Stimulated activated CD4-positive, alpha-beta T cell treated with anti-CD3 and anti-CD28 coated beads, Interleukin-15, amount 100 ng/mL, for 24 hours (primary cell): ENCODE measurements around the gene PSPH.
A peak's percentile ranks its signal among the peaks of the same experiment; 100 is the strongest.

Source experiments
- DNase-seq: peaks from one replicate; pipeline ENCODE4 v3.0.0-alpha.2; 2020

Gene PSPH

GRCh38 chr7:55996856-55997500 is 54.3 kb downstream of the PSPH start:
- no peak for DNase-seq

- DNase-seq = no peak
Observed at GRCh38 chr7:55992346-55992745, 58.9 kb downstream of the PSPH start.

- no peak for DNase-seq
Observed at GRCh38 chr7:55983537-55983936, 67.7 kb downstream of the PSPH start.

GRCh38 chr7:55980266-55980665 is 71.0 kb downstream of the PSPH start:
- DNase-seq = no peak

- no peak for DNase-seq
Observed at GRCh38 chr7:55977831-55978230, 73.4 kb downstream of the PSPH start.

GRCh38 chr7:55975988-55976633 is 75.1 kb downstream of the PSPH start:
- DNase-seq = no peak

GRCh38 chr7:55973747-55974250 is 77.4 kb downstream of the PSPH start:
- no peak for DNase-seq

GRCh38 chr7:55970978-55971377 is 80.3 kb downstream of the PSPH start:
- no peak for DNase-seq

- no peak for DNase-seq
Observed at GRCh38 chr7:55970561-55970960, 80.7 kb downstream of the PSPH start.

- DNase-seq = no peak
Observed at GRCh38 chr7:55969391-55969790, 81.9 kb downstream of the PSPH start.

- DNase-seq = no peak
Observed at GRCh38 chr7:55966851-55967250, 84.4 kb downstream of the PSPH start.

GRCh38 chr7:55965805-55966421 is 85.3 kb downstream of the PSPH start:
- DNase-seq = no peak

- DNase-seq = no peak
Observed at GRCh38 chr7:55965100-55965470, 86.2 kb downstream of the PSPH start.

- peak; percentile 69 for DNase-seq
Observed at GRCh38 chr7:55964261-55965099, 86.8 kb downstream of the PSPH start, which contains the start of gene NIPSNAP2. TSS of gene NIPSNAP2 (plus strand) at chr7:55964585. CDS start at chr7:55964610, 25 bp downstream.

GRCh38 chr7:55963584-55964168 is 87.6 kb downstream of the PSPH start:
- no peak for DNase-seq

- DNase-seq = no peak
Observed at GRCh38 chr7:55962014-55962413, 89.2 kb downstream of the PSPH start.
